ENCODE data around the gene AKT2. TPM values are rescaled to one million over a fixed set of nuclear protein-coding genes. Genes with fewer than 3 reads are reported as not detected.
A peak's percentile ranks its signal among the peaks of the same experiment; 100 is the strongest.

The AKT2 gene
- total RNA-seq, 4 donors from 2014 or later = 64.2 to 88.9 (median 72.8) TPM

DNA sequence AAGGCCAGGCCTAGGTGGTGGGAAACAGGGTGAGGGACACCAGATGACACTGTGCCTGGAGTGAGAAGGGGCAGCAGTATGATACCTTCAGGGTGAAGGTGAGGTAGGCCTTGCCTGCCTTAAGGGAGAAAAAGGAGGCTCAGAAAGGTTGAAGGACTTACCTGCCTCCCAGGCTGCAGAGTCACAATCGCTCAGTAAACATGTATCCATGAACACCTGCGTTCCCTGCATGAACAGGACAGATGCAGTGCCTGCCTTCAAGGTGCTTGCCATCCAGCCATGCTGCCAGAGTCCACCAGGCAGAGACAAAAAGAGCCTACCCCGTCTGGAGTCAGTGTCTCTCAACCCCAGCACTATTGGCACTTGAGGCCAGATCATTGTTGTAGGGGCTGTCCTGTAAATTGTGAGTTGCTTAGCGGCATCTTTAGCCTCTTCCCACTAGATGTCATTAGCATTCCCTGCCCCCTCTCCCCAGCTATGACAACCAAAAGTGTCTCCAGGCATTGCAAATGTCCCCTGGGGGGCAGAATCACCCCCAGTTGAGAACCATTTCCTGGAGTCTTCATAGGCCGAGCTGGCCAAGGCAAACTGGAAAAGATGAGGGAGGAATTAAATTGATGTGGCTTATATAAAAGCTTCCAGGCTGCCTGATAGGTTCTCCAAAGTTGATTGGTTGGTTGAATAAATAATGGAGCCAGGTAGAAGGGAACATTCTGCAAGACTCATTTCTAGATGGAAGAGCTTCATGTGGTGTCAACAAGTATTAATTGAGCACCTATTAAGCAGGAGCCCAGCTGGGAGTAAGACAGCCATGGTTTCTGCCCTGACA lies 92.2 kb downstream of the AKT2 start:
- TF ChIP-seq, protein P1, sequence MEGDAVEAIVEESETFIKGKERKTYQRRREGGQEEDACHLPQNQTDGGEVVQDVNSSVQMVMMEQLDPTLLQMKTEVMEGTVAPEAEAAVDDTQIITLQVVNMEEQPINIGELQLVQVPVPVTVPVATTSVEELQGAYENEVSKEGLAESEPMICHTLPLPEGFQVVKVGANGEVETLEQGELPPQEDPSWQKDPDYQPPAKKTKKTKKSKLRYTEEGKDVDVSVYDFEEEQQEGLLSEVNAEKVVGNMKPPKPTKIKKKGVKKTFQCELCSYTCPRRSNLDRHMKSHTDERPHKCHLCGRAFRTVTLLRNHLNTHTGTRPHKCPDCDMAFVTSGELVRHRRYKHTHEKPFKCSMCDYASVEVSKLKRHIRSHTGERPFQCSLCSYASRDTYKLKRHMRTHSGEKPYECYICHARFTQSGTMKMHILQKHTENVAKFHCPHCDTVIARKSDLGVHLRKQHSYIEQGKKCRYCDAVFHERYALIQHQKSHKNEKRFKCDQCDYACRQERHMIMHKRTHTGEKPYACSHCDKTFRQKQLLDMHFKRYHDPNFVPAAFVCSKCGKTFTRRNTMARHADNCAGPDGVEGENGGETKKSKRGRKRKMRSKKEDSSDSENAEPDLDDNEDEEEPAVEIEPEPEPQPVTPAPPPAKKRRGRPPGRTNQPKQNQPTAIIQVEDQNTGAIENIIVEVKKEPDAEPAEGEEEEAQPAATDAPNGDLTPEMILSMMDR (IDR thresholded peaks at IDR 0.05) = no peak
- TF ChIP-seq EP300 (IDR thresholded peaks at IDR 0.05) (no peak), POLR2AphosphoS5 (IDR thresholded peaks at IDR 0.05) (no peak), POLR2A (IDR thresholded peaks at IDR 0.05) (no peak)
- Histone ChIP-seq H3K36me3 (peaks cover 0 to under 1% of the 10 kb centered on the region in 2 donors), H3K4me1 (peaks cover 0 to 41% (median 17%) of the 10 kb centered on the region in 3 donors), H3K27me3 (no peaks in the 10 kb centered on the region), H3K9me3 (no peaks in the 10 kb centered on the region), H3K4me3 (peak overlapping the region in 1 of 2 donors; percentile 97), H3K27ac (no peak overlapping the region)
- no peak for ATAC-seq
- WGBS, 2 donors (ENCODE audit: low coverage in 1 of 2) = 60 to 78% methylated on average over 1 to 2 of the region's 5 CpGs

DNA sequence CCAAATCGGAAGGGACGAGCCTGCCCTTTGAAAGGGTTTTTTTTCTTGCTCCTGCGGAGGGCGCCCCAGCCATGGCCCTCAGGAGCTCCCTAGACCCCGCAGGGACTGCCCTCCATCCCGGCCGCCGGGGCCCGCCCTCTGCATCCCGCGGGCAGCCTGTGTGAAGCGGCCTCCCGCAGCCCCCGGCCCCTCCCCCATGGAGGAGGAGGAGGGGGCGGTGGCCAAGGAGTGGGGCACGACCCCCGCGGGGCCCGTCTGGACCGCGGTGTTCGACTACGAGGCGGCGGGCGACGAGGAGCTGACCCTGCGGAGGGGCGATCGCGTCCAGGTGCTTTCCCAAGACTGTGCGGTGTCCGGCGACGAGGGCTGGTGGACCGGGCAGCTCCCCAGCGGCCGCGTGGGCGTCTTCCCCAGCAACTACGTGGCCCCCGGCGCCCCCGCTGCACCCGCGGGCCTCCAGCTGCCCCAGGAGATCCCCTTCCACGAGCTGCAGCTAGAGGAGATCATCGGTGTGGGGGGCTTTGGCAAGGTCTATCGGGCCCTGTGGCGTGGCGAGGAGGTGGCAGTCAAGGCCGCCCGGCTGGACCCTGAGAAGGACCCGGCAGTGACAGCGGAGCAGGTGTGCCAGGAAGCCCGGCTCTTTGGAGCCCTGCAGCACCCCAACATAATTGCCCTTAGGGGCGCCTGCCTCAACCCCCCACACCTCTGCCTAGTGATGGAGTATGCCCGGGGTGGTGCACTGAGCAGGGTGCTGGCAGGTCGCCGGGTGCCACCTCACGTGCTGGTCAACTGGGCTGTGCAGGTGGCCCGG lies 93.1 kb downstream of the AKT2 start:
- TF ChIP-seq, protein P1 (IDR thresholded peaks at IDR 0.05) = no peak
- no peak for TF ChIP-seq EP300 (IDR thresholded peaks at IDR 0.05)
- TF ChIP-seq POLR2AphosphoS5 (IDR thresholded peaks at IDR 0.05) = no peak
- no peak for TF ChIP-seq POLR2A (IDR thresholded peaks at IDR 0.05)
- H3K4me1 ChIP-seq = peaks cover 0 to 41% (median 17%) of the 10 kb centered on the region in 3 donors
- H3K27me3 ChIP-seq = no peaks in the 10 kb centered on the region
- no peaks in the 10 kb centered on the region for H3K36me3 ChIP-seq
- ATAC-seq = peak; percentile 8
- peak overlapping the region; percentile 29 to 100 (median 96) for H3K27ac ChIP-seq
- WGBS, 2 donors (ENCODE audit: low coverage in 1 of 2) = no CpG with 5 or more reads among the region's 62 CpGs
- peak overlapping the region; percentile 74 to 97 for H3K4me3 ChIP-seq
- no peaks in the 10 kb centered on the region for H3K9me3 ChIP-seq

DNA sequence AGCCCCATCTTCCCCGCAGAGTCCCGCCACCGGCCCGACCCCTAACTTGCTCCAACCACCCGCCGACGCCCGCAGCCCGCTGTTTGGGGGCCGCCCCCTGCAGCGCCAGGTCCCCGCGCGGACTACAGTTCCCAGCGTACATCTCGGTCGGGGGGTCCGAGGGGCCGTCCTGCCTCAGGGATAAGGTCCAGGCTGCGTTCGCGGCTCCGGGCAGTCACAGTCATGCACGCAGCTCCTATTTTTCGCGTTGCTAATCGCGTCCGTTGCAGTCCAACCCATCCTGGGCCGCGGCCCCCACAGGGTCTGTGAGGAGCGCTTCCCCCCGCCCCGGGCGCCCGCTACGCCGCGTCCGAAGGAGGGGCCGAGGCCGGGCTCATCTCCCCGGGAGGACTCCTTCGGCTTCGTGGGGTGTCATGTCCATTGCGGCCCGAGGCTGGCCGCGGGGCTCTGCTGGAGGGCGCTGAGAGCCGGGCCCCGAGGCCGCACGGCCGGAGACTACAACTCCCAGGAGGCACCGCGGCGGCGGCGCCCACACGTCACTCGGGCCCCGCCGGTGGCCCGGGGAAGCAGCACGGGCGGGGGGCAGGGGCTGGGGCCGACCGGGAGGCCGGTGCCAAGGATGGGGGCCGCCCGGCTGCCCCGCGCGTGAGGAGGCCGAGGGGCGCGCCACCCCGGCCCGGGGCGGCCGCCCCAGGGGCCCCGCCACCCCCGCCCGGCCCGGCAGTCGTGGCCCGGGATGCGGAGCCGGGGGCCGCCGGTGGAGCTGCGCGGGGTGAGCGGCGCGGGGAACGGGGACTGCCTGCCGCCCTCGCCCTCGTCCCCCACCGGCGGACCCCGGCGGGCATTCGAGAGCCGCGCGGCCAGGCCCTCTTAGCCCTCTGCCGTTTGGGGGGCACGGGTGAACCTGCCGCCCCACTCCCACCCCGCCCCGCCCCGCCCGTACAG lies 94.0 kb downstream of the AKT2 start, which contains the start of gene MAP3K10:
Gene MAP3K10 (plus strand): TSS at position 536 of the 945 bp plus-strand sequence. CDS start 606 bp downstream, outside the sequence.
- Histone ChIP-seq H3K9me3 (no peaks in the 10 kb centered on the region), H3K4me3 (peak within 1 kb of the TSS; percentile 74 to 97), H3K27me3 (no peaks in the 10 kb centered on the region), H3K36me3 (no peaks in the 10 kb centered on the region), H3K27ac (peak within 1 kb of the TSS; percentile 93 to 100 (median 96)), H3K4me1 (peaks cover 0 to 41% (median 17%) of the 10 kb centered on the region in 3 donors)
- no peak for TF ChIP-seq POLR2A (IDR thresholded peaks at IDR 0.05)
- TF ChIP-seq POLR2AphosphoS5 (IDR thresholded peaks at IDR 0.05) = no peak
- TF ChIP-seq, protein P1 (IDR thresholded peaks at IDR 0.05) = no peak
- TF ChIP-seq EP300 (IDR thresholded peaks at IDR 0.05) = no peak
- peak; percentile 92 for ATAC-seq
- 0% methylated on average over 2 of the region's 116 CpGs; no CpG with 5 or more reads in 1 of the 2 donors for WGBS, 2 donors (ENCODE audit: low coverage in 1 of 2)

DNA sequence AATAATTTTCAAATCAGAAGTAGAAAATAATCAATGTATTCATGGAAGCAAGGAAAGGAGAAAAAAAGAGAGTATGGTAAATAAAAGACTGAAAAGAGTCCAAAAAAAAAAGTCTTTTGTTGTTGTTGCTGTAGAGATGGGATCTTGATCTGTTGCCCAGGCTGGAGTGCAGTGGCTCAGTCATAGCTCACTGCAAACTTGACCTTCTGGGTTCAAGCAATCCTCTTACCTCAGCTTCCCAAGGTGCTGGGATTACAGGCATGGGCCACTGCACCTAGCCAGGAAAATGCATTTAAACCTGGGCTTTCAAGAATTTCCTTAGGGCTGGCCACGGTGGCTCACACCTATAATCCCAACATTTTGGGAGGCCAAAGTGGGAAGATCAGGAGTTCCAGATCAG lies 100.9 kb downstream of the AKT2 start:
- H3K9me3 ChIP-seq = no peaks in the 10 kb centered on the region
- no peak overlapping the region for H3K4me3 ChIP-seq
- H3K36me3 ChIP-seq = no peaks in the 10 kb centered on the region
- TF ChIP-seq EP300 (IDR thresholded peaks at IDR 0.05) (no peak), POLR2AphosphoS5 (IDR thresholded peaks at IDR 0.05) (no peak), POLR2A (IDR thresholded peaks at IDR 0.05) (no peak)
- TF ChIP-seq, protein P1 (IDR thresholded peaks at IDR 0.05) = no peak
- no CpG with 5 or more reads among the region's 1 CpG for WGBS, 2 donors (ENCODE audit: low coverage in 1 of 2)
- no peaks in the 10 kb centered on the region for H3K27me3 ChIP-seq
- no peaks in the 10 kb centered on the region for H3K4me1 ChIP-seq
- H3K27ac ChIP-seq = no peak overlapping the region
- no peak for ATAC-seq

Data from gastroesophageal sphincter (tissue), 4 donors.